ENCODE results near the gene AKR1A1.
A peak's percentile ranks its signal among the peaks of the same experiment; 100 is the strongest.

AKR1A1 gene

GRCh38 chr1:45585496-45586075 is 35.0 kb downstream of the AKR1A1 start:
- H4K8ac ChIP-seq (ENCODE audit: low read length) = no peak overlapping the region
- no peak overlapping the region for H2BK12ac ChIP-seq (ENCODE audit: low read length in 2 of 2)
- H3K4ac ChIP-seq (ENCODE audit: low read depth in 1 of 2, low read length in 2 of 2) = no peak overlapping the region
- no peak overlapping the region for H2AK5ac ChIP-seq (ENCODE audit: low read length, severe bottlenecking)
- no peak overlapping the region for H3K27ac ChIP-seq (ENCODE audit: low read length, poor library complexity, severe bottlenecking)
- H2AFZ ChIP-seq (ENCODE audit: low read depth, low read length) = no peak overlapping the region
- no peaks in the 10 kb centered on the region for H3K36me3 ChIP-seq (ENCODE audit: control insufficient read depth in 1 of 2, insufficient read depth in 2 of 2, low read depth in 1 of 2, low read length in 2 of 2)
- H3K9me3 ChIP-seq (ENCODE audit: control insufficient read depth, low read length) = no peaks in the 10 kb centered on the region
- H2BK120ac ChIP-seq (ENCODE audit: low read depth, low read length) = no peak overlapping the region
- no peaks in the 10 kb centered on the region for H3K27me3 ChIP-seq (ENCODE audit: control insufficient read depth in 1 of 2, insufficient read depth in 1 of 2, low read length in 2 of 2)
- H3K14ac ChIP-seq (ENCODE audit: low read length in 2 of 2) = no peak overlapping the region
- WGBS = 53% methylated on average over 5 of the region's 7 CpGs
- H3K9ac ChIP-seq (ENCODE audit: low read length) = peak overlapping the region; percentile 98
- peak overlapping the region; percentile 88 for H3K4me2 ChIP-seq (ENCODE audit: low read length, poor library complexity, severe bottlenecking)
- H2BK15ac ChIP-seq (ENCODE audit: low read depth, poor library complexity, severe bottlenecking) = no peak overlapping the region
- H3K4me3 ChIP-seq (ENCODE audit: insufficient read depth in 1 of 2, low read depth in 1 of 2, low read length in 2 of 2) = peak overlapping the region in 1 of 2 experiments; percentile 98
- H3K4me1 ChIP-seq (ENCODE audit: control insufficient read depth, insufficient read depth, low read depth, low read length) = peaks cover 10% of the 10 kb centered on the region
- H3K18ac ChIP-seq (ENCODE audit: low read depth in 1 of 2, low read length in 2 of 2) = no peak overlapping the region
- no peaks in the 10 kb centered on the region for H3K79me1 ChIP-seq (replicated peaks; ENCODE audit: low read length, poor library complexity, severe bottlenecking)
- H2BK5ac ChIP-seq (ENCODE audit: low read depth, low read length, poor library complexity, severe bottlenecking) = no peak overlapping the region
- H3K23ac ChIP-seq (ENCODE audit: low read length in 2 of 2) = no peak overlapping the region
- no peak overlapping the region for H4K91ac ChIP-seq (ENCODE audit: low read length)
- no peak for DNase-seq

- Histone ChIP-seq H2AK5ac (ENCODE audit: low read length, severe bottlenecking) (no peak overlapping the region), H3K9me3 (ENCODE audit: control insufficient read depth, low read length) (no peaks in the 10 kb centered on the region), H2AFZ (ENCODE audit: low read depth, low read length) (no peak overlapping the region), H3K4me3 (ENCODE audit: insufficient read depth in 1 of 2, low read depth in 1 of 2, low read length in 2 of 2) (peak overlapping the region in 1 of 2 experiments; percentile 98), H3K14ac (ENCODE audit: low read length in 2 of 2) (no peak overlapping the region), H3K23ac (ENCODE audit: low read length in 2 of 2) (no peak overlapping the region), H3K4ac (ENCODE audit: low read depth in 1 of 2, low read length in 2 of 2) (no peak overlapping the region), H2BK5ac (ENCODE audit: low read depth, low read length, poor library complexity, severe bottlenecking) (no peak overlapping the region), H3K79me1 (replicated peaks; ENCODE audit: low read length, poor library complexity, severe bottlenecking) (no peaks in the 10 kb centered on the region), H3K36me3 (ENCODE audit: control insufficient read depth in 1 of 2, insufficient read depth in 2 of 2, low read depth in 1 of 2, low read length in 2 of 2) (peaks cover 0 to 2% of the 10 kb centered on the region in 2 experiments), H3K18ac (ENCODE audit: low read depth in 1 of 2, low read length in 2 of 2) (no peak overlapping the region), H2BK15ac (ENCODE audit: low read depth, poor library complexity, severe bottlenecking) (no peak overlapping the region), H2BK12ac (ENCODE audit: low read length in 2 of 2) (no peak overlapping the region), H3K27ac (ENCODE audit: low read length, poor library complexity, severe bottlenecking) (no peak overlapping the region), H4K91ac (ENCODE audit: low read length) (no peak overlapping the region), H3K4me1 (ENCODE audit: control insufficient read depth, insufficient read depth, low read depth, low read length) (peaks cover 10% of the 10 kb centered on the region), H3K4me2 (ENCODE audit: low read length, poor library complexity, severe bottlenecking) (no peak overlapping the region), H3K9ac (ENCODE audit: low read length) (peak overlapping the region; percentile 98), H4K8ac (ENCODE audit: low read length) (no peak overlapping the region), H3K27me3 (ENCODE audit: control insufficient read depth in 1 of 2, insufficient read depth in 1 of 2, low read length in 2 of 2) (no peaks in the 10 kb centered on the region), H2BK120ac (ENCODE audit: low read depth, low read length) (no peak overlapping the region)
- WGBS = 80% methylated on average over 1 of the region's 4 CpGs
- DNase-seq = no peak
Observed at GRCh38 chr1:45586769-45587168, 36.1 kb downstream of the AKR1A1 start.

GRCh38 chr1:45589861-45590260 is 39.2 kb downstream of the AKR1A1 start:
- H3K9ac ChIP-seq (ENCODE audit: low read length) = no peak overlapping the region
- no peak overlapping the region for H4K8ac ChIP-seq (ENCODE audit: low read length)
- H2BK15ac ChIP-seq (ENCODE audit: low read depth, poor library complexity, severe bottlenecking) = no peak overlapping the region
- no peak overlapping the region for H3K4me2 ChIP-seq (ENCODE audit: low read length, poor library complexity, severe bottlenecking)
- H4K91ac ChIP-seq (ENCODE audit: low read length) = no peak overlapping the region
- H3K27ac ChIP-seq (ENCODE audit: low read length, poor library complexity, severe bottlenecking) = no peak overlapping the region
- no peak overlapping the region for H2BK5ac ChIP-seq (ENCODE audit: low read depth, low read length, poor library complexity, severe bottlenecking)
- peaks cover 10% of the 10 kb centered on the region for H3K4me1 ChIP-seq (ENCODE audit: control insufficient read depth, insufficient read depth, low read depth, low read length)
- no peak overlapping the region for H2AFZ ChIP-seq (ENCODE audit: low read depth, low read length)
- DNase-seq = no peak
- no peak overlapping the region for H3K18ac ChIP-seq (ENCODE audit: low read depth in 1 of 2, low read length in 2 of 2)
- H3K9me3 ChIP-seq (ENCODE audit: control insufficient read depth, low read length) = no peaks in the 10 kb centered on the region
- no peak overlapping the region for H3K23ac ChIP-seq (ENCODE audit: low read length in 2 of 2)
- H3K4ac ChIP-seq (ENCODE audit: low read depth in 1 of 2, low read length in 2 of 2) = no peak overlapping the region
- no peaks in the 10 kb centered on the region for H3K27me3 ChIP-seq (ENCODE audit: control insufficient read depth in 1 of 2, insufficient read depth in 1 of 2, low read length in 2 of 2)
- H2BK120ac ChIP-seq (ENCODE audit: low read depth, low read length) = no peak overlapping the region
- peaks cover 10 to 14% of the 10 kb centered on the region in 2 experiments for H3K36me3 ChIP-seq (ENCODE audit: control insufficient read depth in 1 of 2, insufficient read depth in 2 of 2, low read depth in 1 of 2, low read length in 2 of 2)
- H3K79me1 ChIP-seq (replicated peaks; ENCODE audit: low read length, poor library complexity, severe bottlenecking) = peaks cover 2% of the 10 kb centered on the region
- no peak overlapping the region for H2AK5ac ChIP-seq (ENCODE audit: low read length, severe bottlenecking)
- no peak overlapping the region for H3K14ac ChIP-seq (ENCODE audit: low read length in 2 of 2)
- 50% methylated on average over 1 of the region's 1 CpG for WGBS
- no peak overlapping the region for H3K4me3 ChIP-seq (ENCODE audit: insufficient read depth in 1 of 2, low read depth in 1 of 2, low read length in 2 of 2)
- no peak overlapping the region for H2BK12ac ChIP-seq (ENCODE audit: low read length in 2 of 2)

- no peak overlapping the region for H4K8ac ChIP-seq (ENCODE audit: low read length)
- no peak overlapping the region for H3K27ac ChIP-seq (ENCODE audit: low read length, poor library complexity, severe bottlenecking)
- no peaks in the 10 kb centered on the region for H3K27me3 ChIP-seq (ENCODE audit: control insufficient read depth in 1 of 2, insufficient read depth in 1 of 2, low read length in 2 of 2)
- H3K9me3 ChIP-seq (ENCODE audit: control insufficient read depth, low read length) = no peaks in the 10 kb centered on the region
- H2AFZ ChIP-seq (ENCODE audit: low read depth, low read length) = no peak overlapping the region
- peaks cover 8% of the 10 kb centered on the region for H3K79me1 ChIP-seq (replicated peaks; ENCODE audit: low read length, poor library complexity, severe bottlenecking)
- no peak overlapping the region for H3K4me2 ChIP-seq (ENCODE audit: low read length, poor library complexity, severe bottlenecking)
- no peak overlapping the region for H3K14ac ChIP-seq (ENCODE audit: low read length in 2 of 2)
- no peak overlapping the region for H4K91ac ChIP-seq (ENCODE audit: low read length)
- peaks cover 12 to 28% of the 10 kb centered on the region in 2 experiments for H3K36me3 ChIP-seq (ENCODE audit: control insufficient read depth in 1 of 2, insufficient read depth in 2 of 2, low read depth in 1 of 2, low read length in 2 of 2)
- no peak overlapping the region for H3K4ac ChIP-seq (ENCODE audit: low read depth in 1 of 2, low read length in 2 of 2)
- no peak overlapping the region for H3K9ac ChIP-seq (ENCODE audit: low read length)
- no peak overlapping the region for H2BK120ac ChIP-seq (ENCODE audit: low read depth, low read length)
- no peak overlapping the region for H3K4me3 ChIP-seq (ENCODE audit: insufficient read depth in 1 of 2, low read depth in 1 of 2, low read length in 2 of 2)
- no peak overlapping the region for H2BK5ac ChIP-seq (ENCODE audit: low read depth, low read length, poor library complexity, severe bottlenecking)
- H3K18ac ChIP-seq (ENCODE audit: low read depth in 1 of 2, low read length in 2 of 2) = no peak overlapping the region
- 95% methylated on average over 4 of the region's 4 CpGs for WGBS
- no peak overlapping the region for H2AK5ac ChIP-seq (ENCODE audit: low read length, severe bottlenecking)
- no peak overlapping the region for H2BK12ac ChIP-seq (ENCODE audit: low read length in 2 of 2)
- DNase-seq = no peak
- no peak overlapping the region for H2BK15ac ChIP-seq (ENCODE audit: low read depth, poor library complexity, severe bottlenecking)
- H3K4me1 ChIP-seq (ENCODE audit: control insufficient read depth, insufficient read depth, low read depth, low read length) = peaks cover 1% of the 10 kb centered on the region
- H3K23ac ChIP-seq (ENCODE audit: low read length in 2 of 2) = no peak overlapping the region
Observed at GRCh38 chr1:45594412-45594811, 43.8 kb downstream of the AKR1A1 start.
